GM12891 (cell line): ENCODE data around the gene COQ3.

Experiments
- PAX5 ChIP-seq: IDR thresholded peaks from 2 replicates; pipeline ENCODE4 v1.6.1; 2011; ENCODE audit warnings: low read length, moderate library complexity, mild to moderate bottlenecking; ENCODE audit not compliant: insufficient read depth, severe bottlenecking
- POLR2A ChIP-seq: IDR thresholded peaks from 2 replicates; pipeline ENCODE4 v1.6.1; 2011; ENCODE audit warnings: low read depth, low read length, control low read depth
- POLR2AphosphoS5 ChIP-seq: IDR thresholded peaks from 2 replicates; pipeline ENCODE4 v1.6.1; 2011; ENCODE audit warnings: low read depth, low read length, control low read depth
- POU2F2 ChIP-seq: IDR thresholded peaks from 2 replicates; pipeline ENCODE4 v1.6.1; 2011; ENCODE audit warnings: low read depth, mild to moderate bottlenecking, control low read depth, low read length, moderate library complexity
- SPI1 ChIP-seq: IDR thresholded peaks from 2 replicates; pipeline ENCODE4 v1.6.1; 2011; ENCODE audit warnings: low read depth, low read length, control low read depth
- TAF1 ChIP-seq: IDR thresholded peaks from 2 replicates; pipeline ENCODE4 v1.6.1; 2011; ENCODE audit warnings: low read depth, low read length, control low read depth

DNA sequence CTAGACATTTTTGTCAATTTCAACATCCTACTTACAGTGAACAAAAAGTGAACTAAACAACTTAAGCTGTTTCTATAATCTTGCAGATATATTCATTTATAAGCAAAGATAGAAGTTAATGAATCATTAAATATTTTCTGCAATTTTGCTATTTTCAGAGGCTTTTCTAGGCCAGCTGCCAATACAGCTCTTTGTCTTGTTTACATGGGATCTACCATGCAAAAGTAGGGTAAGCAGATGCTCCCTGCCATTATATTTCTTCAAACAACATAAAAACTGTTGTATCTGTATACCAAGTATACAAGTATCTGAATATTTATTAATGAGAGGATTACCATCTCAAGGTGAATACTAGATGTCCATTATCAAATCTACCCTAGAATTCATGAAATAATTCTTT, 15.7 kb upstream of the COQ3 start:
- TF ChIP-seq SPI1 (no peak), POLR2A (no peak), TAF1 (no peak), POLR2AphosphoS5 (no peak), PAX5 (no peak), POU2F2 (no peak)
